ENCODE measurements around the gene RASA4B.

Gene RASA4B

GRCh38 chr7:102469972-102470825 lies 47.4 kb downstream of the RASA4B start:
- no peak overlapping the region for H3K4me3 ChIP-seq (ENCODE audit: low read depth, low read length)
- no peak for DNase-seq (ENCODE audit: low read depth)
- no peak for TF ChIP-seq CTCF (conservative IDR thresholded peaks at IDR 0.05; ENCODE audit: low read depth, low read length)

GRCh38 chr7:102469351-102469971 lies 48.1 kb downstream of the RASA4B start:
- no peak for TF ChIP-seq CTCF (conservative IDR thresholded peaks at IDR 0.05; ENCODE audit: low read depth, low read length)
- no peak for DNase-seq (ENCODE audit: low read depth)
- no peak overlapping the region for H3K4me3 ChIP-seq (ENCODE audit: low read depth, low read length)

GRCh38 chr7:102468478-102469350 lies 48.9 kb downstream of the RASA4B start:
- DNase-seq (ENCODE audit: low read depth), result no peak
- TF ChIP-seq CTCF (conservative IDR thresholded peaks at IDR 0.05; ENCODE audit: low read depth, low read length), result no peak
- no peak overlapping the region for H3K4me3 ChIP-seq (ENCODE audit: low read depth, low read length)

- H3K4me3 ChIP-seq (ENCODE audit: low read depth, low read length), result no peak overlapping the region
- no peak for TF ChIP-seq CTCF (conservative IDR thresholded peaks at IDR 0.05; ENCODE audit: low read depth, low read length)
- DNase-seq (ENCODE audit: low read depth), result no peak
These were observed 49.7 kb downstream of the RASA4B start for GRCh38 chr7:102467581-102468477.

- TF ChIP-seq CTCF (conservative IDR thresholded peaks at IDR 0.05; ENCODE audit: low read depth, low read length), result no peak
- DNase-seq (ENCODE audit: low read depth), result no peak
- H3K4me3 ChIP-seq (ENCODE audit: low read depth, low read length), result no peak overlapping the region
These were observed 51.5 kb downstream of the RASA4B start for GRCh38 chr7:102466097-102466496.

All from choroid plexus epithelial cell (primary cell).